Measurements from ENCODE around the gene RNF224. TPM values are rescaled to one million over a fixed set of nuclear protein-coding genes. Genes with fewer than 3 reads are reported as not detected.

The RNF224 gene
- total RNA-seq, 1 donor from 2014 or later, result not detected

- TF ChIP-seq CTCF (IDR thresholded peaks at IDR 0.05; ENCODE audit: insufficient read depth, low read length, poor library complexity, severe bottlenecking), result no peak
- no peaks in the 10 kb centered on the region for H3K36me3 ChIP-seq (ENCODE audit: control insufficient read depth, insufficient read depth, low read length)
- no peak overlapping the region for H3K4me3 ChIP-seq (ENCODE audit: low read depth, low read length)
- no peak for DNase-seq (ENCODE audit: low read depth)
- no peaks in the 10 kb centered on the region for H3K27me3 ChIP-seq (ENCODE audit: control insufficient read depth, insufficient read depth, low read length)
Measured at GRCh38 chr9:137218754-137219271, 8.5 kb upstream of the RNF224 start.

- Histone ChIP-seq H3K4me3 (ENCODE audit: low read depth, low read length) (no peak overlapping the region), H3K36me3 (ENCODE audit: control insufficient read depth, insufficient read depth, low read length) (no peaks in the 10 kb centered on the region), H3K27me3 (ENCODE audit: control insufficient read depth, insufficient read depth, low read length) (no peaks in the 10 kb centered on the region)
- no peak for DNase-seq (ENCODE audit: low read depth)
- no peak for TF ChIP-seq CTCF (IDR thresholded peaks at IDR 0.05; ENCODE audit: insufficient read depth, low read length, poor library complexity, severe bottlenecking)
Measured at GRCh38 chr9:137219757-137220316, 7.5 kb upstream of the RNF224 start.

DNA sequence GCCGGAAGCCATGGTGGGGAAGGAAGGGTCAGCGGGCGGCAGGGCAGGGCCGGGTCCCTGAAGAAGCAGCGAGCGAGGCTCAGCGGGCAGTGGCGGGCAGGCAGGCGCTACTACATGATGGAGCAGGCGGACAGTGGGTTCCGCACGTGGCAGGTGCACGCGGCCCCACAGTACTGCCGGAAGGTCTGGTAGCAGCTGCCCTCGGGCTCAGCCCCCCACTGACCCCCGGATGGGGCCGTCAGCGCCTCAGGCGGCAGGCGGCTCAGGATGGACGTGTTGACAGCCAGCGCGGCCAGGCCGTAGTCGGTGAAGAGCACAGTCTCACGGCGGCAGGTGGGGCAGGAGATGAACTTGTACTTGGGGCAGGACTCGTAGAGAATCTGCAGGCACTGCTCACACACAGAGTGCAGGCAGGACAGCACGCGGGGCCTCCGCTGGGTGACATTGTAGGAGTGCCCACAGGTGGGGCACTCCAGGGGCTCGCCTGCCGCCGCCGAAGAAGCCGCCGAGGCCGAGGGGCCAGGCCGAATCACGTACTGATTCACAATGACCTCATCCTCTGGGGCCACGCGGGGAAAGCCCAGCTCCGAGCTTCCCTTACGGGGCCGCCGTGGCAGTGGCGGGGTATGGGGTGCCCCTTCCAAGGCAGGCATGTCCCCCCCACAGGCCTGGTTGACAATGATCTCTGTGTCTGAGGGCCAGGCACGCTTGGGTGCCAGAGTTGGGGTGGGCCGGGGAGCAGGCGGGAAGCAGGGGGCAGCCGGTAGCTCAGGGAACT, 6.8 kb upstream of the RNF224 start:
- H3K4me3 ChIP-seq (ENCODE audit: low read depth, low read length), result no peak overlapping the region
- no peak for TF ChIP-seq CTCF (IDR thresholded peaks at IDR 0.05; ENCODE audit: insufficient read depth, low read length, poor library complexity, severe bottlenecking)
- no peaks in the 10 kb centered on the region for H3K27me3 ChIP-seq (ENCODE audit: control insufficient read depth, insufficient read depth, low read length)
- no peak for DNase-seq (ENCODE audit: low read depth)
- no peaks in the 10 kb centered on the region for H3K36me3 ChIP-seq (ENCODE audit: control insufficient read depth, insufficient read depth, low read length)

DNA sequence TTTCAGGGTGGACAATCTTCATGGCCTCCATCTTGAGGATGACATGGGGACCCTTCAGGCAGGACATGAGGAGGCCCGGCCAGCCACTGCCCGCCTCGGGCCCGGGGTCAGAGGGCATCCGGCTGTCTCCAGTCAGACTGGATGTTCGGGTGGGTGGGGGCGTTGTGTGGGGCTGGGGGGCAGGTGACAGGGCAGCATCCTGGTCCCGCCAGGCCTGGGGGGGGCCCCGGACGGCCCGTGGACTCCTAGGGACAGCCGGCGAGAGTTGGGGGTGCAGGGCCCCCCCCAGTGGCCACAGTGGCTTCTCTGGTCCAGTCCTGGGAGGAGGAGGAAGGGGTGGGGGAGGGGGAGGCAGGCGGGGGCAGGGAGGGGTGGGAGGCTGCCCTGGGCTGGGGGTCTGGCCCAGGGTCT, 6.2 kb upstream of the RNF224 start:
- Histone ChIP-seq H3K27me3 (ENCODE audit: control insufficient read depth, insufficient read depth, low read length) (no peaks in the 10 kb centered on the region), H3K4me3 (ENCODE audit: low read depth, low read length) (no peak overlapping the region), H3K36me3 (ENCODE audit: control insufficient read depth, insufficient read depth, low read length) (no peaks in the 10 kb centered on the region)
- DNase-seq (ENCODE audit: low read depth), result no peak
- no peak for TF ChIP-seq CTCF (IDR thresholded peaks at IDR 0.05; ENCODE audit: insufficient read depth, low read length, poor library complexity, severe bottlenecking)

GRCh38 chr9:137221506-137222111, 5.7 kb upstream of the RNF224 start:
- TF ChIP-seq CTCF (IDR thresholded peaks at IDR 0.05; ENCODE audit: insufficient read depth, low read length, poor library complexity, severe bottlenecking), result no peak
- Histone ChIP-seq H3K36me3 (ENCODE audit: control insufficient read depth, insufficient read depth, low read length) (no peaks in the 10 kb centered on the region), H3K4me3 (ENCODE audit: low read depth, low read length) (peak overlapping the region; percentile 46), H3K27me3 (ENCODE audit: control insufficient read depth, insufficient read depth, low read length) (no peaks in the 10 kb centered on the region)
- DNase-seq (ENCODE audit: low read depth), result no peak

Data from kidney epithelial cell (primary cell).